Neural cell (in vitro differentiated cells): Measurements from ENCODE around the gene FOXQ1. TPM values are rescaled to one million over a fixed set of nuclear protein-coding genes. Genes with fewer than 3 reads are reported as not detected.

Source experiments
- H2AFZ ChIP-seq: fragments of 200-600, 300-800 bp; sonication (generic), shearing (Covaris generic); 2 replicates; pipeline ENCODE4 v1.6.0; 2014; ENCODE audit warnings: low read depth, mild to moderate bottlenecking, antibody characterized with exemption, low read length, moderate library complexity
- H3F3A ChIP-seq: fragments of 200-600 bp; shearing (Covaris generic); 2 replicates; pipeline ENCODE4 v1.6.1; 2016; ENCODE audit warnings: mild to moderate bottlenecking, moderate library complexity, mixed read lengths, antibody characterized with exemption, low read length; ENCODE audit not compliant: insufficient read depth, poor library complexity, severe bottlenecking
- H3K27ac ChIP-seq: fragments of 200-600, 300-800 bp; sonication (generic), shearing (Covaris generic); 2 replicates; pipeline ENCODE4 v1.5.1; 2014; ENCODE audit warnings: mild to moderate bottlenecking, low read length, moderate library complexity
- H3K27me3 ChIP-seq: fragments of 300-800, 200-600 bp; sonication (generic), shearing (Covaris generic); 2 replicates; pipeline ENCODE4 v1.6.0; 2014; ENCODE audit warnings: mild to moderate bottlenecking, low read depth, low read length, moderate library complexity; ENCODE audit not compliant: insufficient read depth
- H3K36me3 ChIP-seq: fragments of 300-800, 200-600 bp; sonication (generic), shearing (Covaris generic); 2 replicates; pipeline ENCODE4 v1.5.1; 2014; ENCODE audit warnings: mild to moderate bottlenecking, antibody characterized with exemption, low read length, moderate library complexity; ENCODE audit not compliant: insufficient read depth
- H3K4me2 ChIP-seq: fragments of 300-800, 200-600 bp; sonication (generic), shearing (Covaris generic); 2 replicates; pipeline ENCODE4 v1.6.0; 2014; ENCODE audit warnings: mild to moderate bottlenecking, low read length
- H3K4me3 ChIP-seq: fragments of 300-800, 200-600 bp; sonication (generic), shearing (Covaris generic); 2 replicates; pipeline ENCODE4 v1.5.1; 2014; ENCODE audit warnings: mild to moderate bottlenecking, low read length, moderate library complexity
- H3K79me2 ChIP-seq: fragments of 200-600 bp; shearing (Covaris generic); replicated peaks from 2 replicates; pipeline ENCODE4 v1.6.0; 2014; ENCODE audit warnings: mild to moderate bottlenecking, low read length, moderate library complexity; ENCODE audit not compliant: insufficient read depth
- H3K9ac ChIP-seq: fragments of 300-800, 200-600 bp; sonication (generic), shearing (Covaris generic); 2 replicates; pipeline ENCODE4 v1.6.1; 2016; ENCODE audit warnings: mild to moderate bottlenecking, low read length, mixed read lengths
- H3K9me2 ChIP-seq: fragments of 200-600 bp; shearing (Covaris generic); 2 replicates; pipeline ENCODE4 v1.6.1; 2016; ENCODE audit warnings: mild to moderate bottlenecking, low read length, mixed read lengths; ENCODE audit not compliant: insufficient read depth
- H3K9me3 ChIP-seq: fragments of 200-600, 300-800 bp; sonication (generic), shearing (Covaris generic); 2 replicates; pipeline ENCODE4 v1.6.1; 2016; ENCODE audit warnings: mild to moderate bottlenecking, mixed run types, low read length, moderate library complexity, mixed read lengths
- H4K20me1 ChIP-seq: fragments of 200-600 bp; shearing (Covaris generic); 2 replicates; pipeline ENCODE4 v1.6.1; 2016; ENCODE audit warnings: mild to moderate bottlenecking, mixed run types; ENCODE audit not compliant: insufficient read depth
- CTCF ChIP-seq: fragments of 450-650 bp; IDR thresholded peaks from 2 replicates; pipeline ENCODE4 v1.5.1; 2014; ENCODE audit warnings: antibody characterized with exemption, mild to moderate bottlenecking, moderate library complexity; ENCODE audit not compliant: poor library complexity, severe bottlenecking
- EP300 ChIP-seq: fragments of 450-650 bp; conservative IDR thresholded peaks from 2 replicates; pipeline ENCODE4 v1.6.1; 2014; ENCODE audit warnings: antibody characterized with exemption, mild to moderate bottlenecking, moderate library complexity; ENCODE audit not compliant: poor library complexity, severe bottlenecking
- EZH2 ChIP-seq: fragments of 200-600, 300-800 bp; shearing (Covaris generic), sonication (generic); IDR thresholded peaks from 2 replicates; pipeline ENCODE4 v1.6.1; 2014; ENCODE audit warnings: antibody characterized with exemption, low read length, borderline replicate concordance, mild to moderate bottlenecking; ENCODE audit not compliant: insufficient read depth, poor library complexity, severe bottlenecking
- MXI1 ChIP-seq: fragments of 450-650 bp; conservative IDR thresholded peaks from 2 replicates; pipeline ENCODE4 v1.6.1; 2014; ENCODE audit warnings: antibody characterized with exemption, mild to moderate bottlenecking; ENCODE audit not compliant: poor library complexity, severe bottlenecking
- POLR2AphosphoS5 ChIP-seq: IDR thresholded peaks from 2 replicates; pipeline ENCODE4 v1.6.1; 2012
- RAD21 ChIP-seq: fragments of 450-650 bp; conservative IDR thresholded peaks from 2 replicates; pipeline ENCODE4 v1.6.1; 2014; ENCODE audit warnings: antibody characterized with exemption, mild to moderate bottlenecking, moderate library complexity
- REST ChIP-seq: IDR thresholded peaks from 2 replicates; pipeline ENCODE4 v1.6.1; 2012; ENCODE audit warnings: borderline replicate concordance
- SMC3 ChIP-seq: fragments of 450-650 bp; conservative IDR thresholded peaks from 2 replicates; pipeline ENCODE4 v1.6.1; 2014; ENCODE audit warnings: antibody characterized with exemption, mild to moderate bottlenecking, moderate library complexity; ENCODE audit not compliant: poor library complexity
- TAF1 ChIP-seq: IDR thresholded peaks from 2 replicates; pipeline ENCODE4 v1.6.1; 2012; ENCODE audit warnings: low read depth
- polyA plus RNA-seq: library from polyadenylated mRNA; depleted of rRNA; stranded (reverse); fragments of >200 nt; gene quantifications from 2 replicates; pipeline ENCODE4 v1.2.3, GENCODE V29; 2014

The FOXQ1 gene
- polyA plus RNA-seq, 1 donor from 2014 or later, result not detected

- Histone ChIP-seq H3K4me2 (no peak overlapping the region), H4K20me1 (no peaks in the 10 kb centered on the region), H3K27ac (no peak overlapping the region), H3K9me3 (no peaks in the 10 kb centered on the region), H3K4me3 (no peak overlapping the region), H2AFZ (no peak overlapping the region), H3F3A (no peaks in the 10 kb centered on the region), H3K9ac (no peak overlapping the region), H3K9me2 (no peaks in the 10 kb centered on the region), H3K79me2 (no peaks in the 10 kb centered on the region), H3K27me3 (no peaks in the 10 kb centered on the region), H3K36me3 (no peaks in the 10 kb centered on the region)
- no peak for TF ChIP-seq EP300
- TF ChIP-seq CTCF, result no peak
- no peak for TF ChIP-seq TAF1
- no peak for TF ChIP-seq REST
- TF ChIP-seq MXI1, result no peak
- no peak for TF ChIP-seq POLR2AphosphoS5
- TF ChIP-seq EZH2, result no peak
- no peak for TF ChIP-seq SMC3
Measured at GRCh38 chr6:1290805-1291204, 21.1 kb upstream of the FOXQ1 start.

- TF ChIP-seq RAD21, result no peak
- no peak for TF ChIP-seq REST
- no peak for TF ChIP-seq POLR2AphosphoS5
- no peak for TF ChIP-seq CTCF
- TF ChIP-seq EZH2, result no peak
- no peak for TF ChIP-seq EP300
- no peak for TF ChIP-seq SMC3
- H3K27ac ChIP-seq, result no peak overlapping the region
- H4K20me1 ChIP-seq, result no peaks in the 10 kb centered on the region
Measured at GRCh38 chr6:1291381-1291780, 20.5 kb upstream of the FOXQ1 start.

More at GRCh38 chr6:1291381-1291780, 20.5 kb upstream of the FOXQ1 start:
- Histone ChIP-seq H3K9ac (no peak overlapping the region), H3K4me3 (no peak overlapping the region), H3K36me3 (no peaks in the 10 kb centered on the region), H3K4me2 (no peak overlapping the region), H3K27me3 (no peaks in the 10 kb centered on the region), H3K9me3 (no peaks in the 10 kb centered on the region), H3F3A (no peaks in the 10 kb centered on the region), H2AFZ (no peak overlapping the region), H3K79me2 (no peaks in the 10 kb centered on the region), H3K9me2 (no peaks in the 10 kb centered on the region)
